Measurements from ENCODE around the gene CLCN2.

CLCN2 gene

GRCh38 chr3:184321666-184322065, 39.7 kb downstream of the CLCN2 start:
- no peak for DNase-seq

DNA sequence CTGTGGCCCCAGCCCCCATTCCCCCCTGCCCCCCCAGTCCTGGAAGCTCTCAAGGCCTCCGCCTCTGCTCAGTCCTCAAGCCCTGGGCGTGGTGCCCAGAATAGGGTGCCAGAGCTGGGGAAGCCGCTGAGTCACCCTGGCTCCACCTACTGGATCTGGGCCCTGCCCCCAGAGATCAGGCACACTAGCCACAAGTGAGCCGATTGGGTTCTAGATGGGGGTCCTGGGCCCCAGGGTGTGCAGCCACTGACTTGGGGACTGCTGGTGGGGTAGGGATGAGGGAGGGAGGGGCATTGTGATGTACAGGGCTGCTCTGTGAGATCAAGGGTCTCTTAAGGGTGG, 41.3 kb downstream of the CLCN2 start:
- DNase-seq: no peak

DNA sequence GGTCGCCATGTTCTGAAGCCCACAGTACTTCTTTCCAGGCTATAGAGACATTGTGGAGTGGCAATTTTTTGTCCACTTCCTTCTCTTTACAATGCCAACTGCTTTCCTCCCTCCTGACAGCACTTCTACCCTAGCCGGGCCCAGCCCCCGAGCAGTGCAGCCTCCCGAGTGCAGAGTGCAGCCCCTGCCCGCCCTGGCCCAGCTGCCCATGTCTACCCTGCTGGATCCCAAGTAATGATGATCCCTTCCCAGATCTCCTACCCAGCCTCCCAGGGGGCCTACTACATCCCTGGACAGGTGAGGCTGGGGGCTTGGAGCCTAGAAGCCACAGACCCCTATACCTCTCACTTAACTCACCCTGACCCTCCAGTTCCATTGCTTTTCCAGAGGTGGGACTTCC, 44.2 kb downstream of the CLCN2 start:
- no peak for DNase-seq

DNA sequence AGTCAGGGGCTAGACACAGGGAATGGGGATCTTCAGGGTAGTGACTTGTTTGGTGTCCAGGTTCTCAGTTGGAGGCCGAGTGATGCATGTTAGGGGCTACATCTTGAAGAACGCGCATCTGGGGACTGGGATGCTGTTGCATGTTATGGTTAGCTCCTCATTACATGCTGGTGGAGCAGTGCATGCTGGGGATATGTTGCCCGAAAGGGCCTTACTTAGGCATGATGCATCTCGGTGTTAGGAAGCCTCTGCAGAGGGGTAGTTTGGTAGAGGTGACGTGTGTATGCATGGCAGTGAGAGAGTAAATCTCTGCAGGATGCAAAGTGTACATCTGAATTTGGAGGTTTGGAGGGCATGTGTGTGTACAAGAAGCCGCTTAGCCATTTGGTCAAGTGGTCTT, 44.6 kb downstream of the CLCN2 start:
- DNase-seq: no peak

GRCh38 chr3:184315871-184316661, 45.3 kb downstream of the CLCN2 start:
- no peak for DNase-seq

- DNase-seq: no peak
Measured at GRCh38 chr3:184315543-184315867, 45.9 kb downstream of the CLCN2 start.

- no peak for DNase-seq
Measured at GRCh38 chr3:184314700-184315542, 46.5 kb downstream of the CLCN2 start.

DNA sequence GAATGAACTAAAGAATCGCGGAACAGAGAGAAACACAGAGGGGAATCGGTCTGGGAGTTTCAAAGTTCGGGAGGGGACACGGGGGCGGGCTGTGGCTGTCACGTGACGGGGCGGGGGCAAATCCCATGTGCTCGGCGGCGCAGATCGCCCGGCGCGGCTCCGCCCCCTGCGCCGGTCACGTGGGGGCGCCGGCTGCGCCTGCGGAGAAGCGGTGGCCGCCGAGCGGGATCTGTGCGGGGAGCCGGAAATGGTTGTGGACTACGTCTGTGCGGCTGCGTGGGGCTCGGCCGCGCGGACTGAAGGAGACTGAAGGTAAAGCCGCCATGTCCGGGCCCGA, 47.1 kb downstream of the CLCN2 start, which contains the start of gene EIF4G1:
TSS of gene EIF4G1 (plus strand) at position 244 of the 337 bp plus-strand sequence. CDS start 1,191 bp downstream, outside the sequence.
- peak; percentile 83 for DNase-seq

DNA sequence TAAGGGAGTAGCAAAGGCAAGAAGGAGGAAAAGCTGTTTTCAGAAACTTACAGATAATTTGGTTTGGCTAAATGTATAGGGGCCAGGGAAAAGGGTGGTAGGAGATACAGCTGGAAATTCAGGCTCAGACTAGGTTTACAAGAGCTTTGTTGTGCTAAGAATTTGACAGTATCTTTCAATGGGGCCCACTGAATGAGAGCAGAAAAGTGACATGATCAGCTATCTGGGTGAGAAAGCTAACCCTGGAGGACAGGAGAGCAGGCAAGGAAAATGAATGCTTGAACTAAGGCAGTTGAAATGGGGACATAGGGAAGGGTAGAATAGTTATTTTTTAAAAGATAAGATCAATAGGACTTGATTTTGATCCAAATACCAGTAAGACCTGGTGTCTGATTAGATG, 49.8 kb downstream of the CLCN2 start:
- DNase-seq: no peak

DNA sequence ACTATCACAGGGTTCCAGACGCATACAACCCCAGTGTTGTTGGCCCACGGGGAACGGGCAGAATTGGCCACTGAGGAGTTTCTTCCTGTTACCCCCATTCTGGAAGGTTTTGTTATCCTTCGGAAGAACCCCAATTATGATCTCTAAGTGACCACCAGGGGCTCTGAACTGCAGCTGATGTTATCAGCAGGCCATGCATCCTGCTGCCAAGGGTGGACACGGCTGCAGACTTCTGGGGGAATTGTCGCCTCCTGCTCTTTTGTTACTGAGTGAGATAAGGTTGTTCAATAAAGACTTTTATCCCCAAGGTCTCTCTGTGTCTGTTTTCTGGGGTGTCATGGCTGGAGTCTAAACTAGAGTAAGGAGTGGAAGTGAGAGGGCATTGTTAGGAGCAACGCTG, 52.7 kb downstream of the CLCN2 start:
- DNase-seq: no peak

DNA sequence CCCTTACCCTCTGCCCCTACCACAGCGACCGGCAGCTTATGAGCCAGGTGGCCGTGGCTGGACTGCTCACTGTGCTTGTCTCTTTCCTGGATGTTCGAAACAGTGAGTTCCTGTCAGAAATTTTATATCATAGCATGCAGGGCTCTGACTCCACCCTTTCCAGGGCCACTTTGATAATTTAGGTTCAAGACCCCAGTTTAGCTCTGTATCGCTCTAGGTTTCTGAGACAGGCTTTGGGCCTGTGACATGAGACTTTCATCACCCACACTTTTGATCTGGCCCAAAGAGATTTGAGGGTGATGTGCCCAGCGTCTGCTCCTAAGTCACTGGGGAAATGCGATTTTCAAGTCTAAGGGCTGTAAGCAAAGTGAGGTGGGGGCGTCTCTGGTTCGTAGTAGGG, 53.5 kb downstream of the CLCN2 start:
- no peak for DNase-seq

GRCh38 chr3:184306341-184306972, 54.9 kb downstream of the CLCN2 start:
- DNase-seq: no peak

- no peak for DNase-seq
Measured at GRCh38 chr3:184305577-184305976, 55.8 kb downstream of the CLCN2 start.

- no peak for DNase-seq
Measured at GRCh38 chr3:184300378-184300720, 61.1 kb downstream of the CLCN2 start.

- no peak for DNase-seq
Measured at GRCh38 chr3:184299488-184300377, 61.7 kb downstream of the CLCN2 start.

- peak; percentile 94 for DNase-seq
Measured at GRCh38 chr3:184298759-184299487, 62.5 kb downstream of the CLCN2 start, which contains the start of gene PSMD2. PSMD2 (plus strand) TSS chr3:184299241; CDS start chr3:184299267, 26 bp downstream.

GRCh38 chr3:184296616-184297015, 64.8 kb downstream of the CLCN2 start:
- DNase-seq: no peak

Data from NCI-H1048 (cell line).